ENCODE results near the gene CLIC4. TPM values are rescaled to one million over a fixed set of nuclear protein-coding genes. Genes with fewer than 3 reads are reported as not detected.

CLIC4 gene
- total RNA-seq, 1 experiment from 2014 or later: 262 TPM

DNA sequence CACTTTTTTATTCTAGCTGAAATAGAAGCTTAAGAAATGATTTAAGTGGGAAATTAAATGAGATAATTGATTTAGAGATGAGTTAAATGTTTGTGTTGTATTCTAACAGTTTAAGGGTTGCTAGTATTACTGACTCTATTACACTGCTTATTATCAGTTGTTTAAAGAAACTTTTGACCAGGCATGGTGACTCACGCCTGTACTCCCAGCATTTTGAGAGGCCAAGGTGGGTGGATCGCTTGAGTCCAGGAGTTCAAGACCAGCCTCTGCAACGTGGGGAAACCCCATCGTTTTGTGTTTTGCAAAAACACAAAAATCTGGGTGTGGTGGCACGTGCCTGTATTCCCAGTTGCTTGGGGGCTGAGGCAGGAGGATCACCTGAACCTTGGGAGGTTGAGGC is 14.2 kb downstream of the CLIC4 start:
- no peaks in the 10 kb centered on the region for H3K9me3 Mint-ChIP-seq
- TF ChIP-seq FOXP1 (CRISPR knock-in tag; IDR thresholded peaks at IDR 0.05; ENCODE audit: borderline replicate concordance) (no peak), NR1H2 (CRISPR knock-in tag; IDR thresholded peaks at IDR 0.05) (no peak), TEAD4 (CRISPR knock-in tag; IDR thresholded peaks at IDR 0.05) (no peak), GABPB1 (CRISPR knock-in tag; IDR thresholded peaks at IDR 0.05) (no peak), ZNF263 (CRISPR knock-in tag; IDR thresholded peaks at IDR 0.05; ENCODE audit: low read depth) (no peak), TP53 (CRISPR knock-in tag; IDR thresholded peaks at IDR 0.05) (no peak)
- TF ChIP-seq, protein P1, sequence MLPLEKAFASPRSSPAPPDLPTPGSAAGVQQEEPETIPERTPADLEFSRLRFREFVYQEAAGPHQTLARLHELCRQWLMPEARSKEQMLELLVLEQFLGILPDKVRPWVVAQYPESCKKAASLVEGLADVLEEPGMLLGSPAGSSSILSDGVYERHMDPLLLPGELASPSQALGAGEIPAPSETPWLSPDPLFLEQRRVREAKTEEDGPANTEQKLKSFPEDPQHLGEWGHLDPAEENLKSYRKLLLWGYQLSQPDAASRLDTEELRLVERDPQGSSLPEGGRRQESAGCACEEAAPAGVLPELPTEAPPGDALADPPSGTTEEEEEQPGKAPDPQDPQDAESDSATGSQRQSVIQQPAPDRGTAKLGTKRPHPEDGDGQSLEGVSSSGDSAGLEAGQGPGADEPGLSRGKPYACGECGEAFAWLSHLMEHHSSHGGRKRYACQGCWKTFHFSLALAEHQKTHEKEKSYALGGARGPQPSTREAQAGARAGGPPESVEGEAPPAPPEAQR (CRISPR knock-in tag; IDR thresholded peaks at IDR 0.05): no peak
- TF ChIP-seq, protein P2, sequence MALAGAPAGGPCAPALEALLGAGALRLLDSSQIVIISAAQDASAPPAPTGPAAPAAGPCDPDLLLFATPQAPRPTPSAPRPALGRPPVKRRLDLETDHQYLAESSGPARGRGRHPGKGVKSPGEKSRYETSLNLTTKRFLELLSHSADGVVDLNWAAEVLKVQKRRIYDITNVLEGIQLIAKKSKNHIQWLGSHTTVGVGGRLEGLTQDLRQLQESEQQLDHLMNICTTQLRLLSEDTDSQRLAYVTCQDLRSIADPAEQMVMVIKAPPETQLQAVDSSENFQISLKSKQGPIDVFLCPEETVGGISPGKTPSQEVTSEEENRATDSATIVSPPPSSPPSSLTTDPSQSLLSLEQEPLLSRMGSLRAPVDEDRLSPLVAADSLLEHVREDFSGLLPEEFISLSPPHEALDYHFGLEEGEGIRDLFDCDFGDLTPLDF (CRISPR knock-in tag; IDR thresholded peaks at IDR 0.05): no peak
- TF ChIP-seq, protein P3, sequence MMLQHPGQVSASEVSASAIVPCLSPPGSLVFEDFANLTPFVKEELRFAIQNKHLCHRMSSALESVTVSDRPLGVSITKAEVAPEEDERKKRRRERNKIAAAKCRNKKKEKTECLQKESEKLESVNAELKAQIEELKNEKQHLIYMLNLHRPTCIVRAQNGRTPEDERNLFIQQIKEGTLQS (CRISPR knock-in tag; conservative IDR thresholded peaks at IDR 0.05): no peak
- TF ChIP-seq, protein P4, sequence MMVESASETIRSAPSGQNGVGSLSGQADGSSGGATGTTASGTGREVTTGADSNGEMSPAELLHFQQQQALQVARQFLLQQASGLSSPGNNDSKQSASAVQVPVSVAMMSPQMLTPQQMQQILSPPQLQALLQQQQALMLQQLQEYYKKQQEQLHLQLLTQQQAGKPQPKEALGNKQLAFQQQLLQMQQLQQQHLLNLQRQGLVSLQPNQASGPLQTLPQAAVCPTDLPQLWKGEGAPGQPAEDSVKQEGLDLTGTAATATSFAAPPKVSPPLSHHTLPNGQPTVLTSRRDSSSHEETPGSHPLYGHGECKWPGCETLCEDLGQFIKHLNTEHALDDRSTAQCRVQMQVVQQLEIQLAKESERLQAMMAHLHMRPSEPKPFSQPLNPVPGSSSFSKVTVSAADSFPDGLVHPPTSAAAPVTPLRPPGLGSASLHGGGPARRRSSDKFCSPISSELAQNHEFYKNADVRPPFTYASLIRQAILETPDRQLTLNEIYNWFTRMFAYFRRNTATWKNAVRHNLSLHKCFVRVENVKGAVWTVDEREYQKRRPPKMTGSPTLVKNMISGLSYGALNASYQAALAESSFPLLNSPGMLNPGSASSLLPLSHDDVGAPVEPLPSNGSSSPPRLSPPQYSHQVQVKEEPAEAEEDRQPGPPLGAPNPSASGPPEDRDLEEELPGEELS (CRISPR knock-in tag; IDR thresholded peaks at IDR 0.05): no peak
- TF ChIP-seq, protein P5, sequence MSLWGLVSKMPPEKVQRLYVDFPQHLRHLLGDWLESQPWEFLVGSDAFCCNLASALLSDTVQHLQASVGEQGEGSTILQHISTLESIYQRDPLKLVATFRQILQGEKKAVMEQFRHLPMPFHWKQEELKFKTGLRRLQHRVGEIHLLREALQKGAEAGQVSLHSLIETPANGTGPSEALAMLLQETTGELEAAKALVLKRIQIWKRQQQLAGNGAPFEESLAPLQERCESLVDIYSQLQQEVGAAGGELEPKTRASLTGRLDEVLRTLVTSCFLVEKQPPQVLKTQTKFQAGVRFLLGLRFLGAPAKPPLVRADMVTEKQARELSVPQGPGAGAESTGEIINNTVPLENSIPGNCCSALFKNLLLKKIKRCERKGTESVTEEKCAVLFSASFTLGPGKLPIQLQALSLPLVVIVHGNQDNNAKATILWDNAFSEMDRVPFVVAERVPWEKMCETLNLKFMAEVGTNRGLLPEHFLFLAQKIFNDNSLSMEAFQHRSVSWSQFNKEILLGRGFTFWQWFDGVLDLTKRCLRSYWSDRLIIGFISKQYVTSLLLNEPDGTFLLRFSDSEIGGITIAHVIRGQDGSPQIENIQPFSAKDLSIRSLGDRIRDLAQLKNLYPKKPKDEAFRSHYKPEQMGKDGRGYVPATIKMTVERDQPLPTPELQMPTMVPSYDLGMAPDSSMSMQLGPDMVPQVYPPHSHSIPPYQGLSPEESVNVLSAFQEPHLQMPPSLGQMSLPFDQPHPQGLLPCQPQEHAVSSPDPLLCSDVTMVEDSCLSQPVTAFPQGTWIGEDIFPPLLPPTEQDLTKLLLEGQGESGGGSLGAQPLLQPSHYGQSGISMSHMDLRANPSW (CRISPR knock-in tag; conservative IDR thresholded peaks at IDR 0.05; ENCODE audit: low read depth): no peak
- TF ChIP-seq, protein P6, sequence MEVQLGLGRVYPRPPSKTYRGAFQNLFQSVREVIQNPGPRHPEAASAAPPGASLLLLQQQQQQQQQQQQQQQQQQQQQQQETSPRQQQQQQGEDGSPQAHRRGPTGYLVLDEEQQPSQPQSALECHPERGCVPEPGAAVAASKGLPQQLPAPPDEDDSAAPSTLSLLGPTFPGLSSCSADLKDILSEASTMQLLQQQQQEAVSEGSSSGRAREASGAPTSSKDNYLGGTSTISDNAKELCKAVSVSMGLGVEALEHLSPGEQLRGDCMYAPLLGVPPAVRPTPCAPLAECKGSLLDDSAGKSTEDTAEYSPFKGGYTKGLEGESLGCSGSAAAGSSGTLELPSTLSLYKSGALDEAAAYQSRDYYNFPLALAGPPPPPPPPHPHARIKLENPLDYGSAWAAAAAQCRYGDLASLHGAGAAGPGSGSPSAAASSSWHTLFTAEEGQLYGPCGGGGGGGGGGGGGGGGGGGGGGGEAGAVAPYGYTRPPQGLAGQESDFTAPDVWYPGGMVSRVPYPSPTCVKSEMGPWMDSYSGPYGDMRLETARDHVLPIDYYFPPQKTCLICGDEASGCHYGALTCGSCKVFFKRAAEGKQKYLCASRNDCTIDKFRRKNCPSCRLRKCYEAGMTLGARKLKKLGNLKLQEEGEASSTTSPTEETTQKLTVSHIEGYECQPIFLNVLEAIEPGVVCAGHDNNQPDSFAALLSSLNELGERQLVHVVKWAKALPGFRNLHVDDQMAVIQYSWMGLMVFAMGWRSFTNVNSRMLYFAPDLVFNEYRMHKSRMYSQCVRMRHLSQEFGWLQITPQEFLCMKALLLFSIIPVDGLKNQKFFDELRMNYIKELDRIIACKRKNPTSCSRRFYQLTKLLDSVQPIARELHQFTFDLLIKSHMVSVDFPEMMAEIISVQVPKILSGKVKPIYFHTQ (CRISPR knock-in tag; IDR thresholded peaks at IDR 0.05): no peak
- TF ChIP-seq, protein P7, sequence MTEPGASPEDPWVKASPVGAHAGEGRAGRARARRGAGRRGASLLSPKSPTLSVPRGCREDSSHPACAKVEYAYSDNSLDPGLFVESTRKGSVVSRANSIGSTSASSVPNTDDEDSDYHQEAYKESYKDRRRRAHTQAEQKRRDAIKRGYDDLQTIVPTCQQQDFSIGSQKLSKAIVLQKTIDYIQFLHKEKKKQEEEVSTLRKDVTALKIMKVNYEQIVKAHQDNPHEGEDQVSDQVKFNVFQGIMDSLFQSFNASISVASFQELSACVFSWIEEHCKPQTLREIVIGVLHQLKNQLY (CRISPR knock-in tag; IDR thresholded peaks at IDR 0.05): no peak
- TF ChIP-seq, protein P8, sequence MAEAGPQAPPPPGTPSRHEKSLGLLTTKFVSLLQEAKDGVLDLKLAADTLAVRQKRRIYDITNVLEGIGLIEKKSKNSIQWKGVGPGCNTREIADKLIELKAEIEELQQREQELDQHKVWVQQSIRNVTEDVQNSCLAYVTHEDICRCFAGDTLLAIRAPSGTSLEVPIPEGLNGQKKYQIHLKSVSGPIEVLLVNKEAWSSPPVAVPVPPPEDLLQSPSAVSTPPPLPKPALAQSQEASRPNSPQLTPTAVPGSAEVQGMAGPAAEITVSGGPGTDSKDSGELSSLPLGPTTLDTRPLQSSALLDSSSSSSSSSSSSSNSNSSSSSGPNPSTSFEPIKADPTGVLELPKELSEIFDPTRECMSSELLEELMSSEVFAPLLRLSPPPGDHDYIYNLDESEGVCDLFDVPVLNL (CRISPR knock-in tag; IDR thresholded peaks at IDR 0.05; ENCODE audit: borderline replicate concordance, low read depth): no peak
- TF ChIP-seq, protein P9, sequence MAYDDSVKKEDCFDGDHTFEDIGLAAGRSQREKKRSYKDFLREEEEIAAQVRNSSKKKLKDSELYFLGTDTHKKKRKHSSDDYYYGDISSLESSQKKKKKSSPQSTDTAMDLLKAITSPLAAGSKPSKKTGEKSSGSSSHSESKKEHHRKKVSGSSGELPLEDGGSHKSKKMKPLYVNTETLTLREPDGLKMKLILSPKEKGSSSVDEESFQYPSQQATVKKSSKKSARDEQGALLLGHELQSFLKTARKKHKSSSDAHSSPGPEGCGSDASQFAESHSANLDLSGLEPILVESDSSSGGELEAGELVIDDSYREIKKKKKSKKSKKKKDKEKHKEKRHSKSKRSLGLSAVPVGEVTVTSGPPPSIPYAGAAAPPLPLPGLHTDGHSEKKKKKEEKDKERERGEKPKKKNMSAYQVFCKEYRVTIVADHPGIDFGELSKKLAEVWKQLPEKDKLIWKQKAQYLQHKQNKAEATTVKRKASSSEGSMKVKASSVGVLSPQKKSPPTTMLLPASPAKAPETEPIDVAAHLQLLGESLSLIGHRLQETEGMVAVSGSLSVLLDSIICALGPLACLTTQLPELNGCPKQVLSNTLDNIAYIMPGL (CRISPR knock-in tag; IDR thresholded peaks at IDR 0.05): no peak

More for the DNA sequence above, 14.2 kb downstream of the CLIC4 start:
- CTCF ChIA-PET: interaction anchor here (1.0 to 1.5 kb wide), 2 partner anchors 14 to 71 kb away, joined by 3 to 4 read pairs; partner anchors contain the start of gene CLIC4
- no peak overlapping the region for H3K4me3 Mint-ChIP-seq
- no peak for ATAC-seq
- POLR2A ChIA-PET: no interaction called here
- peaks cover 3% of the 10 kb centered on the region for H3K4me1 Mint-ChIP-seq
- no peaks in the 10 kb centered on the region for H3K27me3 Mint-ChIP-seq (ENCODE audit: low read depth)
- H3K27ac Mint-ChIP-seq: no peak overlapping the region
- H3K36me3 Mint-ChIP-seq: no peaks in the 10 kb centered on the region; the same call in 1 of the 2 replicates
- no peak for DNase-seq (ENCODE audit: low spot score)
